LNCaP clone FGC (cell line): ENCODE measurements around the gene OSBPL6.

Source experiments
- DNase-seq: peaks from one replicate; pipeline ENCODE4 v3.0.0-alpha.2; 2011; ENCODE audit warnings: low read depth
- H3K4me3 ChIP-seq: 2 replicates; pipeline ENCODE4 v1.5.1; 2011; ENCODE audit warnings: mild to moderate bottlenecking, low read depth, low read length, control low read depth
- TF ChIP-seq, protein P1 (sequence below): IDR thresholded peaks from 2 replicates; pipeline ENCODE4 v1.5.1; 2012; ENCODE audit warnings: mild to moderate bottlenecking; ENCODE audit not compliant: control insufficient read depth, insufficient read depth; ENCODE audit errors: extremely low read depth

OSBPL6 gene

DNA sequence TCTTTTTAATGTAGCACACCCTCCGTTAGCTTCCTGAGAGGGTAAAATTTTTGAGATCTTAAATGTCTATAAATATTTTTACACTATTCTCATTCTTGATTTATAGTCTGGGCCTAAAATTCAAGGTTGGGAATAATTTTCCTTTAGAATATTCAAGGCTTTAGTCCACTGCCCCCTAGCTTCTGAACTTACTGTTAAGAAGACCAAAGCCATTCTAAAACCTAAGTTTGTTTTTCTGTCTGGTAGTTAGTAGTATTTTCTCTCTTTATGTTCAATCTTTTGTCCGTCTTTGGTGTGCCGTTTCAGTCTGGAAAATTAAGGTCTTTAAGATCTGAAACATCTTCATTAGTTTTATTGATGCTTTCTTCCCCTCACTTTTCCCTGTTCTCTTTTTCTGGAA lies 14.5 kb downstream of the OSBPL6 start:
- DNase-seq, result no peak
- TF ChIP-seq, protein P1, sequence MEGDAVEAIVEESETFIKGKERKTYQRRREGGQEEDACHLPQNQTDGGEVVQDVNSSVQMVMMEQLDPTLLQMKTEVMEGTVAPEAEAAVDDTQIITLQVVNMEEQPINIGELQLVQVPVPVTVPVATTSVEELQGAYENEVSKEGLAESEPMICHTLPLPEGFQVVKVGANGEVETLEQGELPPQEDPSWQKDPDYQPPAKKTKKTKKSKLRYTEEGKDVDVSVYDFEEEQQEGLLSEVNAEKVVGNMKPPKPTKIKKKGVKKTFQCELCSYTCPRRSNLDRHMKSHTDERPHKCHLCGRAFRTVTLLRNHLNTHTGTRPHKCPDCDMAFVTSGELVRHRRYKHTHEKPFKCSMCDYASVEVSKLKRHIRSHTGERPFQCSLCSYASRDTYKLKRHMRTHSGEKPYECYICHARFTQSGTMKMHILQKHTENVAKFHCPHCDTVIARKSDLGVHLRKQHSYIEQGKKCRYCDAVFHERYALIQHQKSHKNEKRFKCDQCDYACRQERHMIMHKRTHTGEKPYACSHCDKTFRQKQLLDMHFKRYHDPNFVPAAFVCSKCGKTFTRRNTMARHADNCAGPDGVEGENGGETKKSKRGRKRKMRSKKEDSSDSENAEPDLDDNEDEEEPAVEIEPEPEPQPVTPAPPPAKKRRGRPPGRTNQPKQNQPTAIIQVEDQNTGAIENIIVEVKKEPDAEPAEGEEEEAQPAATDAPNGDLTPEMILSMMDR, result peak; percentile 38

DNA sequence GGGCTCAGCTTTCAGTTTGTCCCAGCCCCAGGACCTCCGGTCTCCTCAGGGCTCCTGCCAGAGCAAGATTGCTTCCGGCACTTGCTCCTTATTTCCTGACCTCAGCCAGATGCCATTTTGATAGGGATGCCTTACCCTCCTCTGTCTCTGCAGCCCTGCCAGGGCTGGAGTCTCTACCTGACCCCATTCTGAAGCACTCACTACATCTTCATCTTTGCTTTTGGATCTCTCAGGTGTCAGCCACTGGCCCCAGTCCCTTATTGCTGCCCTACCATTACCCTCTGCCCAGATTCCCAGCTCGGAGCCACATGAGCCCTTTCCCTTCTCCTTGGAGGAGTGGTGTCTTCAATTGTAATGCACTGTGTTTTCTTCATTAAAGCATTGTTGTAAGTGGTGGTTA lies 17.1 kb downstream of the OSBPL6 start:
- H3K4me3 ChIP-seq, result no peak overlapping the region
- TF ChIP-seq, protein P1, result no peak
- no peak for DNase-seq

More for the DNA sequence above, 14.5 kb downstream of the OSBPL6 start:
- H3K4me3 ChIP-seq, result no peak overlapping the region

DNA sequence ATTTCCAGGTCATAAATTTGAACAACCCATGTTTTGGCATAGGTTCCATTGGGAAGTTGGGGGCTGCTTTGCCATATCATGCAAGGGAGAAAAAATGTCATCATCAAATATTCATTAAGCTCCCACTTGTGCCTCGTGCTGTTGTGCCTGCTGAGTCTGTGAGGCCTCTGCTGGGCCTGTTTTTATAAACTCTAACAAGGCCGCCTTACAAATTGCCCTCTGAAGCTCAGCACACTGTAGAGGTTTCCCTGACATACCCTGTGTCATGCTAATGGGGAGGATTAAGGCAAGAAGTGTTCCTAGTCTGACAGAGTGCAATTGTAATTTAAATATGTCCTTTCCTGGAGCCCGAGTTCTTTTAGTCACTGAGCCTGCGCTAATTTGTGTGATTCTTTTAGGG lies 17.6 kb downstream of the OSBPL6 start:
- no peak for DNase-seq
- H3K4me3 ChIP-seq, result no peak overlapping the region
- TF ChIP-seq, protein P1, result no peak

DNA sequence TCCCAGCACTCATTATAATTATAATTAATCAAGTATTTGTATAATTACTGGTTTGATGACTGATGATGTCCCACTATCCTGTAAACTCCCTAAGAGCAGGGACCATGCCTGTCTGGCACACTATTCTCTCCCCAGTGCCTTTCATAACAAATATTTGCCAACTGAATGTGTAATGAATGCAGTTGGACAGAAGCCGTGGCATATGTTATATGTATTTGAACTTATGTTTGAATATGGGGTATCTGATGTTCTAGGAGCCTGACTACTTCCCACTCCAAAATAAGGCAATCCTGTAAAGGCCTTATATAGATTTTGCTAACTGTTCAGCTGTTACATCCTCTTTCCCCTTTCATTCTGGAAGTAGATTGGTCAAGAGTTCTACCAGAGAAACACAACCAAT lies 19.7 kb downstream of the OSBPL6 start:
- TF ChIP-seq, protein P1, result no peak
- DNase-seq, result no peak
- H3K4me3 ChIP-seq, result no peak overlapping the region

DNA sequence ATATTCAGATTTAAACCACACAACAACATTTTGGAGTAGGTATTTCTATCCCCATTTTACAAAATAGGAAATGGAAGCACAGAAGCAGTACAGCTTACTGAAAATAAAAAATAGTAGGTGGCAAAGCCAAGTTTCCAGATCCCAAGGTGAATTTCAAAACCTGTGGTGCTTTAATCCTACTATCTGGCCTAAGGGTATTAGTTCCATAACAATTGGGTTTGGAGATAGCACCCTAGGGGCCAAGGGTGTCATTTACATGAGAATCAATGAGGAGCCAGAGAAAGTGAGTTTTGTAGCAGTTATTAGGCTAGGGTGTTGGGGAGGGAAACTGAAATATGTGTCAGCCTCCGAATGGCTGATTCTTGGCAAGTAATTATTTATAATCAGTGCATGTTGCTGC lies 24.9 kb downstream of the OSBPL6 start:
- TF ChIP-seq, protein P1, result no peak
- no peak overlapping the region for H3K4me3 ChIP-seq
- no peak for DNase-seq

DNA sequence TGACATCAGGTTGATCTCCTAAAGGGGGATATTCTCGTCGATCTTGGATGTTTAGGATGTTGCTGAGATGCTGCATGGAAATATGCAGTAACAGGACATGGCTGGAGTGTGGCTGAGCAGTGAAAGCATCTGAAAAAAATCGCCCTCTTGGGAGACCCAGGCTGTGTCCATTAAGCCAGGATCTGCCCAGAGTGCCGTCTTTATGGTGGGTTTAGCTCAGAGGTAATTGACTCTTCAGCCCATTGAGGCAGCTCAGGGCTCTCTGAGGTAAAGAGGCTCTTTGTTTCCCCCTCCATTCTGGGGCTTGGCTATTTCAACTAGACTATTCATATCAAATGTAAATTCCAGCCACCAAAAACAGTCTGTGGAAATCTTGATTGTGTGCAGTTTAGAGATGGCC lies 26.5 kb downstream of the OSBPL6 start:
- TF ChIP-seq, protein P1, result no peak
- H3K4me3 ChIP-seq, result no peak overlapping the region
- no peak for DNase-seq

DNA sequence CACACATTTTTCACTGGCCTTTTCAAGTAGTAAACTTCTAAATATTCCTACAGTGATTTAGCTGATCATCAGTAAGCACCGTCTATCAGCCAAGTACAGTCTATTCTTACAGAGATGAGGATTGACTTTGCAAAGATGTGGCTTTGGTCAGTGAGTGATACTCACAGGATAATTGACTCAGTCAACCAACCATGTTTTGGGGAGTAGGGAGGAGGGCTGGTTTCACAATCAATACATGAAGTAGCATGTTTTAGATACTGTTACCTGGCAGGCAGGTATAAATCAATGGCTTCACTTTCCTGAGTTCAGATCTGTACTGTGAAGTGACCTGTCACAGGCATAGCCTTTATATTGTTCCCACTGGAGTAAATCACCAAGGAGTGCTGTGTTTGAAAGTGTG lies 27.2 kb downstream of the OSBPL6 start:
- no peak for DNase-seq
- no peak overlapping the region for H3K4me3 ChIP-seq
- TF ChIP-seq, protein P1, result no peak
